Neural progenitor cell (in vitro differentiated cells): Measurements from ENCODE around the gene CREBL2. TPM values are rescaled to one million over a fixed set of nuclear protein-coding genes. Genes with fewer than 3 reads are reported as not detected.
A peak's percentile ranks its signal among the peaks of the same experiment; 100 is the strongest.

Source experiments
- DNase-seq: peaks from one replicate; pipeline ENCODE4 v3.0.0-alpha.2; 2016; ENCODE audit warnings: low spot score
- H2AFZ ChIP-seq: fragments of 200-600 bp; sonication (generic); replicated peaks from 2 replicates; pipeline ENCODE4 v1.6.1; 2016; ENCODE audit warnings: antibody characterized with exemption
- H3F3A ChIP-seq: fragments of 200-600 bp; sonication (generic); 2 replicates; pipeline ENCODE4 v1.6.1; 2016; ENCODE audit warnings: antibody characterized with exemption, low read depth
- H3K27ac ChIP-seq: fragments of 200-600 bp; sonication (generic); 2 replicates; pipeline ENCODE4 v1.5.1; 2016; ENCODE audit warnings: mild to moderate bottlenecking
- H3K27me3 ChIP-seq: fragments of 200-600 bp; sonication (generic); 2 replicates; pipeline ENCODE4 v1.6.1; 2016; ENCODE audit warnings: mild to moderate bottlenecking, moderate library complexity
- H3K36me3 ChIP-seq: fragments of 200-600 bp; sonication (generic); 2 replicates; pipeline ENCODE4 v1.5.1; 2016
- H3K4me1 ChIP-seq: fragments of 200-600 bp; sonication (generic); 2 replicates; pipeline ENCODE4 v1.6.1; 2016; ENCODE audit warnings: mixed run types
- H3K4me2 ChIP-seq: fragments of 200-600 bp; sonication (generic); 2 replicates; pipeline ENCODE4 v1.6.1; 2016
- H3K4me3 ChIP-seq: fragments of 200-600 bp; sonication (generic); 2 replicates; pipeline ENCODE4 v1.5.1; 2016
- H3K79me2 ChIP-seq: fragments of 200-600 bp; sonication (generic); 2 replicates; pipeline ENCODE4 v1.6.1; 2016; ENCODE audit warnings: low read depth
- H3K9ac ChIP-seq: fragments of 200-600 bp; sonication (generic); 2 replicates; pipeline ENCODE4 v1.6.1; 2016
- H3K9me3 ChIP-seq: fragments of 200-600 bp; sonication (generic); 2 replicates; pipeline ENCODE4 v1.5.1; 2016; ENCODE audit warnings: low read depth
- H4K20me1 ChIP-seq: fragments of 200-600 bp; sonication (generic); 2 replicates; pipeline ENCODE4 v1.6.1; 2016; ENCODE audit warnings: low read depth
- H3K27ac Mint-ChIP-seq: 3 replicates; pipeline ENCODE4 v1.8.0; 2021; ENCODE audit warnings: mixed read lengths
- H3K27me3 Mint-ChIP-seq: 2 replicates; pipeline ENCODE4 v1.8.0; 2022; ENCODE audit warnings: low read depth, mild to moderate bottlenecking, inconsistent platforms, moderate library complexity, mixed read lengths; ENCODE audit not compliant: insufficient read depth
- H3K36me3 Mint-ChIP-seq: 3 replicates; pipeline ENCODE4 v1.8.0; 2021; ENCODE audit warnings: mixed read lengths
- H3K4me1 Mint-ChIP-seq: 3 replicates; pipeline ENCODE4 v1.8.0; 2021; ENCODE audit warnings: mixed read lengths
- H3K4me3 Mint-ChIP-seq: 3 replicates; pipeline ENCODE4 v1.8.0; 2021; ENCODE audit warnings: mild to moderate bottlenecking, moderate library complexity, mixed read lengths
- H3K9me3 Mint-ChIP-seq: 3 replicates; pipeline ENCODE4 v1.8.0; 2020; ENCODE audit warnings: mixed read lengths
- CTCF ChIP-seq: fragments of 200-600 bp; sonication (generic); IDR thresholded peaks from 2 replicates; pipeline ENCODE4 v1.5.1; 2017; ENCODE audit warnings: antibody characterized with exemption, mild to moderate bottlenecking
- EZH2 ChIP-seq: fragments of 200-600 bp; sonication (generic); IDR thresholded peaks from 2 replicates; pipeline ENCODE4 v1.6.1; 2017; ENCODE audit warnings: antibody characterized with exemption, mild to moderate bottlenecking, moderate library complexity
- EZH2phosphoT487 ChIP-seq: fragments of 200-600 bp; sonication (generic); IDR thresholded peaks from 2 replicates; pipeline ENCODE4 v1.6.1; 2017; ENCODE audit warnings: antibody characterized with exemption
- total RNA-seq: library from RNA; depleted of rRNA; stranded (reverse); fragments of >200 nt; gene quantifications from 2 replicates; pipeline ENCODE4 v1.2.3, GENCODE V29; 2015; ENCODE audit warnings: low replicate concordance

Gene CREBL2
- total RNA-seq, 1 donor from 2014 or later = 31.4 TPM

GRCh38 chr12:12685305-12685704 is 73.6 kb downstream of the CREBL2 start:
- H3K4me2 ChIP-seq = peak overlapping the region; percentile 90
- H3K4me3 Mint-ChIP-seq = peak overlapping the region; percentile 95

GRCh38 chr12:12686472-12686871 is 74.8 kb downstream of the CREBL2 start:
- peaks cover 55% of the 10 kb centered on the region for H3F3A ChIP-seq
- H3K27me3 ChIP-seq = no peaks in the 10 kb centered on the region
- Mint-ChIP-seq H3K27ac (peak overlapping the region; percentile 85), H3K4me3 (no peak overlapping the region), H3K36me3 (no peaks in the 10 kb centered on the region), H3K9me3 (no peaks in the 10 kb centered on the region), H3K27me3 (peaks cover 6% of the 10 kb centered on the region), H3K4me1 (peaks cover 57% of the 10 kb centered on the region)
- H4K20me1 ChIP-seq = peaks cover 11% of the 10 kb centered on the region
- H3K4me2 ChIP-seq = peak overlapping the region; percentile 90
- H2AFZ ChIP-seq = no peak overlapping the region
- no peaks in the 10 kb centered on the region for H3K36me3 ChIP-seq
- H3K4me3 ChIP-seq = peak overlapping the region; percentile 87
- H3K9me3 ChIP-seq = no peaks in the 10 kb centered on the region
- peak overlapping the region; percentile 95 for H3K27ac ChIP-seq
- peaks cover 29% of the 10 kb centered on the region for H3K79me2 ChIP-seq
- DNase-seq = no peak
- H3K4me1 ChIP-seq = peaks cover 54% of the 10 kb centered on the region
- H3K9ac ChIP-seq = no peak overlapping the region
- TF ChIP-seq EZH2phosphoT487 (no peak), EZH2 (no peak), CTCF (no peak)

More at GRCh38 chr12:12685305-12685704, 73.6 kb downstream of the CREBL2 start:
- Mint-ChIP-seq H3K36me3 (no peaks in the 10 kb centered on the region), H3K27me3 (peaks cover 6% of the 10 kb centered on the region), H3K9me3 (no peaks in the 10 kb centered on the region), H3K4me1 (peaks cover 64% of the 10 kb centered on the region), H3K27ac (peak overlapping the region; percentile 96)
- Histone ChIP-seq H3K9me3 (no peaks in the 10 kb centered on the region), H3K4me3 (peak overlapping the region; percentile 87), H3K36me3 (no peaks in the 10 kb centered on the region), H4K20me1 (peaks cover 23% of the 10 kb centered on the region), H3F3A (peaks cover 55% of the 10 kb centered on the region), H2AFZ (no peak overlapping the region), H3K27ac (peak overlapping the region; percentile 95), H3K27me3 (no peaks in the 10 kb centered on the region), H3K4me1 (peaks cover 63% of the 10 kb centered on the region), H3K79me2 (peaks cover 41% of the 10 kb centered on the region), H3K9ac (no peak overlapping the region)
- peak; percentile 95 for DNase-seq
- no peak for TF ChIP-seq EZH2
- no peak for TF ChIP-seq CTCF
- no peak for TF ChIP-seq EZH2phosphoT487

GRCh38 chr12:12686925-12687324 is 75.2 kb downstream of the CREBL2 start:
- Histone ChIP-seq H3K4me2 (peak overlapping the region; percentile 90), H3K79me2 (peaks cover 24% of the 10 kb centered on the region), H3K9me3 (no peaks in the 10 kb centered on the region), H3K4me3 (peak overlapping the region; percentile 6), H3K27me3 (no peaks in the 10 kb centered on the region), H3K36me3 (no peaks in the 10 kb centered on the region), H3K9ac (no peak overlapping the region), H3F3A (peaks cover 53% of the 10 kb centered on the region), H2AFZ (peak overlapping the region; percentile 28), H4K20me1 (peaks cover 8% of the 10 kb centered on the region), H3K4me1 (peaks cover 49% of the 10 kb centered on the region), H3K27ac (peak overlapping the region; percentile 95)
- TF ChIP-seq EZH2phosphoT487 (no peak), CTCF (no peak), EZH2 (no peak)
- DNase-seq = no peak
- Mint-ChIP-seq H3K27me3 (peaks cover 6% of the 10 kb centered on the region), H3K36me3 (no peaks in the 10 kb centered on the region), H3K27ac (no peak overlapping the region), H3K4me1 (peaks cover 52% of the 10 kb centered on the region), H3K4me3 (no peak overlapping the region), H3K9me3 (no peaks in the 10 kb centered on the region)
